Subcutaneous abdominal adipose tissue (tissue), 5 donors: Measurements from ENCODE around the gene LY6G6C.

Experiments
- H3K27ac ChIP-seq: one replicate; pipeline ENCODE4 v1.7.0; 2013; ENCODE audit warnings: low read depth, mild to moderate bottlenecking, inconsistent platforms, low read length, moderate library complexity
- H3K27me3 ChIP-seq, 5 donors: one replicate each; pipeline ENCODE4 v1.7.0; 2013; ENCODE audit warnings: low read length in 5 of 5, inconsistent platforms in 1 of 5; ENCODE audit not compliant: control insufficient read depth in 5 of 5, insufficient read depth in 4 of 5
- H3K36me3 ChIP-seq, 5 donors: one replicate each; pipeline ENCODE4 v1.7.0; 2013; ENCODE audit warnings: low read length in 5 of 5; ENCODE audit not compliant: control insufficient read depth in 5 of 5, insufficient read depth in 5 of 5
- H3K4me1 ChIP-seq, 5 donors: one replicate each; pipeline ENCODE4 v1.7.0; 2013; ENCODE audit warnings: low read length in 5 of 5, mild to moderate bottlenecking in 3 of 5, moderate library complexity in 1 of 5; ENCODE audit not compliant: control insufficient read depth in 5 of 5, insufficient read depth in 5 of 5
- H3K4me3 ChIP-seq, 5 donors: one replicate each; pipeline ENCODE4 v1.7.0; 2013; ENCODE audit warnings: low read length in 5 of 5, low read depth in 1 of 5
- H3K9ac ChIP-seq, 5 donors: one replicate each; pipeline ENCODE4 v1.7.0; 2013; ENCODE audit warnings: low read length in 5 of 5, mild to moderate bottlenecking in 4 of 5, moderate library complexity in 3 of 5
- H3K9me3 ChIP-seq, 5 donors: one replicate each; pipeline ENCODE4 v1.7.0; 2013; ENCODE audit warnings: low read length in 5 of 5; ENCODE audit not compliant: control insufficient read depth in 5 of 5
- donor health status: healthy.
- donor health status: healthy.
- donor health status: healthy.
- donor health status: healthy.
- donor health status: healthy.

Gene LY6G6C

GRCh38 chr6:31727717-31728671, 6.4 kb upstream of the LY6G6C start:
- Histone ChIP-seq H3K36me3 (peaks cover 20 to 59% (median 47%) of the 10 kb centered on the region in 5 donors), H3K27me3 (no peaks in the 10 kb centered on the region), H3K9me3 (no peaks in the 10 kb centered on the region), H3K27ac (peak overlapping the region; percentile 97), H3K9ac (peak overlapping the region; percentile 77 to 91 (median 86)), H3K4me3 (peak overlapping the region; percentile 93 to 98 (median 96)), H3K4me1 (peaks cover 6 to 61% (median 46%) of the 10 kb centered on the region in 5 donors)

- Histone ChIP-seq H3K36me3 (peaks cover 18 to 51% (median 41%) of the 10 kb centered on the region in 5 donors), H3K27ac (peak overlapping the region; percentile 97), H3K4me1 (peaks cover 6 to 56% (median 45%) of the 10 kb centered on the region in 5 donors)
Observed at GRCh38 chr6:31727034-31727716, 5.6 kb upstream of the LY6G6C start.

GRCh38 chr6:31725502-31726350, 4.2 kb upstream of the LY6G6C start:
- Histone ChIP-seq H3K27me3 (no peaks in the 10 kb centered on the region), H3K9ac (no peak overlapping the region), H3K27ac (no peak overlapping the region), H3K4me3 (no peak overlapping the region), H3K4me1 (peaks cover 3 to 44% (median 37%) of the 10 kb centered on the region in 5 donors), H3K9me3 (no peaks in the 10 kb centered on the region), H3K36me3 (peaks cover 13 to 39% (median 27%) of the 10 kb centered on the region in 5 donors)

More at GRCh38 chr6:31727034-31727716, 5.6 kb upstream of the LY6G6C start:
- peak overlapping the region; percentile 0 to 98 (median 93) for H3K4me3 ChIP-seq
- H3K9ac ChIP-seq: peak overlapping the region in 2 of 5 donors; percentile 32 to 45
- no peaks in the 10 kb centered on the region for H3K27me3 ChIP-seq
- no peaks in the 10 kb centered on the region for H3K9me3 ChIP-seq

- no peak overlapping the region for H3K4me3 ChIP-seq
- peaks cover 3 to 36% (median 32%) of the 10 kb centered on the region in 5 donors for H3K4me1 ChIP-seq
- peaks cover 13 to 35% (median 26%) of the 10 kb centered on the region in 5 donors for H3K36me3 ChIP-seq
- H3K27ac ChIP-seq: peak overlapping the region; percentile 10
- no peak overlapping the region for H3K9ac ChIP-seq
- no peaks in the 10 kb centered on the region for H3K9me3 ChIP-seq
- no peaks in the 10 kb centered on the region for H3K27me3 ChIP-seq
Observed at GRCh38 chr6:31723980-31724691, 2.6 kb upstream of the LY6G6C start.

- no peaks in the 10 kb centered on the region for H3K27me3 ChIP-seq
- H3K36me3 ChIP-seq: peaks cover 13 to 35% (median 26%) of the 10 kb centered on the region in 5 donors
- no peak within 1 kb of the TSS for H3K27ac ChIP-seq
- no peaks in the 10 kb centered on the region for H3K9me3 ChIP-seq
- peaks cover 1 to 29% (median 25%) of the 10 kb centered on the region in 5 donors for H3K4me1 ChIP-seq
- H3K9ac ChIP-seq: no peak within 1 kb of the TSS
- no peak within 1 kb of the TSS for H3K4me3 ChIP-seq
Observed at GRCh38 chr6:31723245-31723979, 1.9 kb upstream of the LY6G6C start, which contains the start of gene MPIG6B. Gene MPIG6B (plus strand): TSS chr6:31723373. CDS start chr6:31723384, 11 bp downstream.

- H3K9me3 ChIP-seq: no peaks in the 10 kb centered on the region
- H3K4me3 ChIP-seq: no peak overlapping the region
- peaks cover 13 to 25% (median 18%) of the 10 kb centered on the region in 5 donors for H3K36me3 ChIP-seq
- no peak overlapping the region for H3K27ac ChIP-seq
- peaks cover 0 to 16% (median 12%) of the 10 kb centered on the region in 5 donors for H3K4me1 ChIP-seq
- H3K27me3 ChIP-seq: no peaks in the 10 kb centered on the region
- H3K9ac ChIP-seq: no peak overlapping the region
Observed at GRCh38 chr6:31722173-31722572, 627 bp upstream of the LY6G6C start.

- no peaks in the 10 kb centered on the region for H3K9me3 ChIP-seq
- H3K4me1 ChIP-seq: no peaks in the 10 kb centered on the region
- H3K27me3 ChIP-seq: no peaks in the 10 kb centered on the region
- H3K9ac ChIP-seq: no peak overlapping the region
- H3K27ac ChIP-seq: no peak overlapping the region
- peaks cover 0 to 7% (median 0%) of the 10 kb centered on the region in 5 donors for H3K36me3 ChIP-seq
- H3K4me3 ChIP-seq: no peak overlapping the region
Observed at GRCh38 chr6:31720196-31720770, 1.3 kb downstream of the LY6G6C start.

GRCh38 chr6:31719001-31719400, 2.5 kb downstream of the LY6G6C start:
- H3K4me1 ChIP-seq: no peaks in the 10 kb centered on the region
- H3K9ac ChIP-seq: no peak overlapping the region
- no peaks in the 10 kb centered on the region for H3K9me3 ChIP-seq
- H3K4me3 ChIP-seq: no peak overlapping the region
- H3K36me3 ChIP-seq: peaks cover 0 to under 1% (median 0%) of the 10 kb centered on the region in 5 donors
- peaks cover 0 to 1% (median 0%) of the 10 kb centered on the region in 5 donors for H3K27me3 ChIP-seq
- H3K27ac ChIP-seq: no peak overlapping the region
